Measurements from ENCODE around the gene MORN1.

The MORN1 gene

GRCh38 chr1:2419416-2419815 is 28.1 kb upstream of the MORN1 start:
- DNase-seq (ENCODE audit: low spot score): no peak

DNA sequence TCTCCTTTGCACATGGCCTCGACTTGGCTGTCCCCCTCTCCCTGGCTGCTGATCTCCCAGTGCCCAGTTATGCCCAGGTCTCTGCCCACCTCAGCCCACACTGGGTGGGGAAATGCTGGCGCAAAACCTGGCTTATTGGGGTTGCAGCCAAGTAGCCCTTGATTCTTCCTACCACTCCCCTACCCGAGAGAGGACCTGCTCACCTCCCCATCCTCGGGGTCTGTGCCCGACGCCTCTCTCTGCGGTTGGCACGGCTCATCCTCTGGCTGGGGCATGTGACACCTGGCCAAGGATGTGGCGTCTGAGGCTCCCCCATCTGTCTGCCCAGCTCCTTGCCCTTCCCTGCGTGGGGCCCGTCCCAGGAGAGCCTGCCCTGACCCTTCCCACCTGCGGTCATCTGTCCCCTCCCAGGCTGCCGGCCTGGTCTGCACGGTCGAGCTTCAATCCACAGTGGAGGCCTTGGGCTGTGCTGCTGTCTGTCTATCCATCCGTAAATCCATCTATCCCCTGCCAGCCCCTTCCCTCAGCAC is 27.5 kb upstream of the MORN1 start:
- DNase-seq (ENCODE audit: low spot score): no peak

- DNase-seq (ENCODE audit: low spot score): no peak
These were observed 26.5 kb upstream of the MORN1 start for GRCh38 chr1:2417833-2418225.

GRCh38 chr1:2417083-2417832 is 25.9 kb upstream of the MORN1 start:
- DNase-seq (ENCODE audit: low spot score): no peak

DNA sequence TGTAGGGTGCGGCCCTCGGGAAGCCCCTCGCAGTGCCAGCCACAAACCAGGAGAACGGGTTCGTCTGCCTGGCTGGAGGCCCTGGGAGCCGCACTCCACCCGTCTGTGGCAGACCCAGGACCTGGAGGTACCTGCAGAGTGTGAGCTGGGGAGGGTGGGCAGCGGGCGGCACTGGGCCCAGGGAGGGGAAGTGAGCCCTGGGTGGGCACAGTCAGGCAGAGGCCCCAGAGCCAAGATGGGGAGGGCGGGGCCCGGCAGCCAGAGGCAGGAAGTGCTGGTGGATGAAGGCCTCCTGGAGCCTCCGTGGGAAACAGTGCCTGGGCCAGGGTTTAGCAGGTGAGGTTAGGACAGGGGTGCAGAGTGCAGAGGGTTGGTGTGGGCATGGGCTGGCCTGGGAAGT is 25.0 kb upstream of the MORN1 start:
- DNase-seq (ENCODE audit: low spot score): peak; percentile 16

DNA sequence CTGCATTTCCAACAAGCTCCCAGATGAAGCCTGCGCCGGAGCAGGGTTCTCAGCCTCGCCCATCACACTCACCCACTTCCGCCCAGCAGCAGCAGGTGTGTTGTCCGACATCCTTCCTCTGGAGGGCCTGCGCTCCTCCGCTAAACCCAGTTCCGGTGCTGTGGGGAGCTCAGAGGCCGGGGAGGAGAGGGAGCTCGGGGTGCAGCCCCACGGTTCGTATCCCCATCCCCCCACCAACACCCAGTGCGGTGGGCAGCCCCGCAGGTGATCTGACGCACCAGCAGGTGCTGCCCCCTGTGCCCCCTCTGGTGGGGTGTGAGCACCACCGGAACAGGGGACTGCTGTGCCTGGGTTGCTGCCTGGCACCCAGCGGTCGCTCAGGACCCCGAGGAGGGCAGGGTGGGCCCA is 24.5 kb upstream of the MORN1 start:
- DNase-seq (ENCODE audit: low spot score): peak; percentile 48

DNA sequence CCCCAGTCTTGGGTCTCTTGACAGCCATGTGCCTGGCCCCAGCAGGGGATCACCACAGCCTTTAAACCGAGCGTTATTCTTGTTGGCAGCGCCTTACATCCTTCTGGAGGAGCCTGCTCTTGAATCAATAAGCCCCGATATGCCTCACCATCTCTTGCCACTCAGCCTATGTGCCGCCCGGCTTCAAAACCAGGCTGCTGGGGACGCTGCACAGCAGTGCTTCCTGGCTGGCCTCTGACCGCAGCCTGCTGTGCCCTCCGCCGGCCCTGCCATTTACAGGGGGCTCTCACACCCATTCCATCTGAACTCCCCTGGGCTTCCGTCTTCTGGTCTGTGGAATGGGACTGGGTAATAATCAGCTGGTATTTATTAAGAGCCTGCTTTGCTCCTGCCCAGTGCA is 24.0 kb upstream of the MORN1 start:
- no peak for DNase-seq (ENCODE audit: low spot score)

DNA sequence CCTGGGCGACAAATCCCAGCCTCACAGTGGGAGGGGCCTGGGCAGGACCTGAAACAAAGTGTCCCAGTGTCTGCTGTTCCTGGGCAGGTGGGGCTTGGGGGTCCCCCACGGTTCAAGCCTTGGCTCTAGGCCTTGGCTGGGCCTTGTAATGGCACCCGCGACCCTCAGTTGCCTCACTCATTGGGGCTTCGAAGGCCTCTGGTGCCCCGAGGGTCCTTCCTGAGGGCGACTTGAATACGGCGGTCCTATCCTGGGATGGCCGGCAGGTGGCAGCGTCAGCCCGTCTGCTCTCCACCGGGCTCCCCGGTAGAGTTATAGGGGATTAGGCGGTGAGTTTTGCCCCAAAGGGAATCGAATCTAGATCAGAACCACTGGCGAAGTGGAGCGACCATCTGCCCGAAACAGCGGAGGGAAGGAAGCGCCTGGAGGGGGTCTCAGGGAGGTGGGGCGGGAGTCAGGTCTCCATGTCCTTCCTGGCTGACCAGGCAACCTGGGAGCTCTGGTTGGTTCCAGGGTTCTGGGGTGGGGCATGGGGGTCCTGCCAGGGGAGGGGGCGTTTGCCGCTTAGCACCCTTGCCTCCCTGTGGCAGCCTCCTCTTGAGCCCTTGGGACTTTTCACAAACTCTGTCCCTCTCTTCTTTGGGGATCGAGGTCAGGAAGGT is 23.1 kb upstream of the MORN1 start:
- DNase-seq (ENCODE audit: low spot score): peak; percentile 84

DNA sequence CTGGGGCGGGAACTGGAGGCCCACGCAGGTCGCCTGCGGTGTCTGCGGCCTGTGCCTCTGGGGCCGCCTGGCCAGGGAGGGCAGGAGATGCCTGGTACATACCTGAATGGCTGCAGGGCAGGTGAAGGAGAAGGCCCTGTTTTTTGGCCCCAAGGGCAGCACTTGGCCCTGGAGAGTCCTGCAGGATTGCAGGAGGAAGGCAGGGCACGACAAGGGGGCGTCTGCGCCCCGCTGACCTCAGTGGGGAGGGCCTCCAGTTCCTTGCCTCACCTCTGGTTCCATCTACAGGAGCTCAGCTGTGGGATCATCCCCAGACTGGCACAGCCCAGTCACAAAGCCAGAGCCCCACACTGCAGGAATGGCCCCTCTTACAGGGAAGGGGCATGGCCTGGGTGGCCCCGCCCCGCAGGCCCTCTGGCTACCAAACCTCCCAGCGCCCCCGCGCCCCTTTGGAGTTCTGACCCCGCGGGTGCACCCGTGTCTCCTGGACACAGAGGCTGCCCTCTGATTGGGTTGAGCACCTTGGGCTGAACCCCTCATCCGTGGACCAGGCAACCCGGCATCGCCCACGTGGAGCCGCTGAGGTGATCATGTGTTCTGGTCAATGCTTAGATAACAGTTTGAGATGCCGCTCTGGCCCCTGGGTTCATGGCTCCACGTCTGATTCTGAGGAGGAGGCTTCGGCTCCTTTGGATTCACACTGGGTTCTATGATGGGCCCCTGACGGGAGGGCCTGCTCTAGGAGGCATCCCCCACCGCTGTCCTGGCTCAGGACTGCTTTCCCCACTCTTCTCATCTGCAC is 22.3 kb upstream of the MORN1 start:
- no peak for DNase-seq (ENCODE audit: low spot score)

DNA sequence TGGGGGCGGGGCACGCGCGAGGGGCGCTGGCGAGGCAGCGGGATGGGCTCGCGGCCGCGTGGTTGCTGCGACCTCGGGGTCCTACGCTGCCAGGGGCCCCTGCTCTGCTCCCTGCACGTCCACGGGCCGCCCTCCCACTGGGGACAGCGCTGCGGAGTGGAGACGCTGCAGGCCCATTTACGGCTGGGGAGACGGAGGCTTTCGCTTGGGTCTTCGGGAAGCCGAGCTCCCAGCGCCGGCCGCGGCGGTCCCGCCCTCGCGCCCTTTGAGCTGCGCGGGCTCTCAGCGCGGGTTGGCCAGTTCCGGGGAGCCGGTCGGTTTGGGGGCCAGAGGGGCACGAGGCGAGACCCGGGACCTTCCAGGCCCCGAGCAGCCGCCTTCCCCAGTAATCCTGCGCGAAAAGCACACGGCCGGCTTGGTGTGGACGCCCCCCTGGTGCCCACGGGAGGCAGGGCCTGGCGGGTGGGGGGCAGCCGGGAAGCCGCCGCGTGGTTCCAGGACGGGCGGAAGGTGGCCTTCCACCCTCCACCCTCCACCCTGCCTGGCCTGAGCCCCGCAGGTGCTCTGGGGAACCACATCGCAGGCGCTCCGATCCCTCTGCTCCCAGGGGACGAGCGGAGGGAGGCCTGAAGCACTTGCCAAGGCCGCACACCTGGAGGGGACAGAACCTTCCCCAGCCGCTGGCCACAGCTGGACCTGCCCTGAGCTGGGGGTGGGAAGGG is 21.6 kb upstream of the MORN1 start:
- no peak for DNase-seq (ENCODE audit: low spot score)

DNA sequence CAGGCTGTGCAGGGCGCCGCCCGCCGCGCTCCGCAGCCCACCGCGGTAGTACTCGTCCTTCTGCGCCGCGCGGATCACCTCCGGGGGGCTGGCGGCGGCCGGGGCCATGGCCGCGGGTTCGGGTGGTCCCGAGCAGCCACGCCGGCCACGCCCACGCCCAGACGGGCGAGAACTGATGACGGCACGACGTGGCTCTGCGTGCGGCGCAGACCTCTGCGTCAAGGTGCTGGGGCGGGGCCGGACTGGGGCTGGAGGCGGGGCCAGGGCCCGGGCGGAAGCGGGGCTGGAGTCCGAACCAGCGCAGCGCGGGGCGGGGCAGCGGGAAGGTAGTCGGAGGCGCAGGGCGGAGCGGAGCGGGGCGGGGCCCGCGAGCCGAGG is 21.0 kb upstream of the MORN1 start, which contains the start of gene PEX10:
Gene PEX10 (minus strand): TSS at position 170 of the 378 bp plus-strand sequence. CDS start 62 bp downstream, at position 108.
- DNase-seq (ENCODE audit: low spot score): peak; percentile 98

GRCh38 chr1:2411801-2412394 is 20.5 kb upstream of the MORN1 start:
- no peak for DNase-seq (ENCODE audit: low spot score)

DNA sequence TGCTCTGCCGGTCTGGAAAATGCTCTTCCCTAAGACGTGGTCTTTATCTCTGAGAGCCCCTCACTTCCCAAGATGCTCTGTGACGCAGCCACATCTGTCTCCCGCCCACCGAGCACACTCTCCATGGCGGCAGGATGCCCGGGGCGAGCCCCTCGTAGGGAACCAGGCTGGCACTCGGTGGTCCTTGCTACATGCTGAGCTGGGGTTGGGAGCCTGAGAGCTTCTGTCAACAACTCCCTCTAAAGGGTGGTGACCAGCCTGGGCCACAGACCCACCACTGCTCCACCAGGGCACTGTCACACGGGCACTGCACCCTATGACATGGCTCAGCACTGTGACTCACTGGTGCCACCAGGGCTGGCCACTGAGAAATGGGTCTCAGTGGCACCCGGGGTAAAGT is 18.4 kb upstream of the MORN1 start:
- DNase-seq (ENCODE audit: low spot score): no peak

DNA sequence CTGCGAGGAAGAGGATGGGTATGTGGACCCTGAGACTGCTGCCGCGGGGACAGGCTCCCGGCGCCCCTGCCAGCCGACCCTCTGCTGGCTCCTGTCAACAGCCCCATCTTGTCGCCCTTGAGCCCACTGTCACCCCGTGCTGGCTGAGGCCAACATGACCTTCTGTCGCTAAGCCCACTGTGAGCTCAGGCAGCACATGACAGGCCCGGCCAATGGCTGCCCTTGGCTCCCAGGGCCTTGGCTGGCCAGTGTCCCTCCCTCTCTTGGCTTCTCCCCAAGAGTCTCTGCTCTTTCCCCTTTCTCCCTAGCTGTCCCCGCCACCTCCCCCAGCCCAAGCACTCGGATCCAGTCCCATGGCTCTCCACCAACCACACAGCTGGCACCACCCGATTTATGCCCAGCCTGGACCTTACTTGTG is 17.5 kb upstream of the MORN1 start:
- no peak for DNase-seq (ENCODE audit: low spot score)

GRCh38 chr1:2408456-2408855 is 17.1 kb upstream of the MORN1 start:
- DNase-seq (ENCODE audit: low spot score): no peak

DNA sequence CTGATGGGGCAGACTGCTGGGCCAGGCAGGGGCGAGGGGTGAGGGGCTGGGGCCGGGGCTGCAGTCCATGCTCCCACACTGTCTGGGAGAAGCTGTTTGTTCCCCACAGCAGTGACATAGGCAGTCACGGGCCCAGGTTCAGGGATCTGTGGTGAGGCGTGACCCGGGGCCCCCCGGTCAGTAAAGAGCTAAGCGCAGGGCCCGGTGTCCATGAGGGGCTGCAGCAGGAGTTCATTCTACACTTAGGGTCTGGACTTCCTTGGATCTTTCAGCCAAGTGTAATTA is 16.6 kb upstream of the MORN1 start:
- no peak for DNase-seq (ENCODE audit: low spot score)

DNA sequence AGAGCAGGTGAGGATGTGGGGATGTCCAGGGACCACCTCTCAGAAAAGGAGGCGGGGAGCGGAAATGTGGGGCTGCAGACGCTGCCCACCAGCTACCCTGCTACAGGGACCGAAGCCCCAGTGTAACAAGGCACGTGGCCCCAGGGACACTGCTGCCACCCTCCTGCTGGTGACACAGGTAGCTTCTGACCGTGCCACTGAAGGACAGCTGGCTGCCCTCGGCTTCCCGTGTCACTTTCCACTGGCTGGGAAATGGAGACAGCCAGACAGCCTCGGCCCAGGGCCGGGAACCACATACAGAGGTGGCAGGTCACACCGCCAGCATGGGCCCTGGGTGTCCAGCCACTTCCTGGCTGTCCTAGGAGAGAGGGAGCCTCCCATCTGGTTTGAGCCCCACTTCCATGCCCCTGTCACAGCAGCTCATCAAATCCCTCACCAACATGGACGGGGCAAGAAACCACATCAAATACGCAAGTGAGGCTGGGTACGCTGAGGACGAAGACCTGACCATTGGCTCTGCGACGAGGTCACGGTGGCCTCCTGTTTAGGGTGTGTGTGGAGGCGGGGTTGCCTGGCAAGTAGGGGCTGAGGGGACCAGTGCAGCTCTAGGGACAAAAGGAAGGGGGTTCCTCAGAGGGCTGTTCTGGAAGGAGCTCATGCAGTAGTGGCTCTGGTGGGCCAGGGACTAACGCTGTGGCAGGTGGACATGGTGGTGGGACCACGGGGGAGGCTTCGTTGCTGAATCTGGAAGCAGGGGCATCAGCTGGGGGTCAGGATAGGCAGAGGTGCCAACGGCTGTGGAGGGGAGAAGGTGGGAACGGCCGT is 16.0 kb upstream of the MORN1 start:
- no peak for DNase-seq (ENCODE audit: low spot score)

- DNase-seq (ENCODE audit: low spot score): no peak
These were observed 15.2 kb upstream of the MORN1 start for GRCh38 chr1:2406451-2407041.

DNA sequence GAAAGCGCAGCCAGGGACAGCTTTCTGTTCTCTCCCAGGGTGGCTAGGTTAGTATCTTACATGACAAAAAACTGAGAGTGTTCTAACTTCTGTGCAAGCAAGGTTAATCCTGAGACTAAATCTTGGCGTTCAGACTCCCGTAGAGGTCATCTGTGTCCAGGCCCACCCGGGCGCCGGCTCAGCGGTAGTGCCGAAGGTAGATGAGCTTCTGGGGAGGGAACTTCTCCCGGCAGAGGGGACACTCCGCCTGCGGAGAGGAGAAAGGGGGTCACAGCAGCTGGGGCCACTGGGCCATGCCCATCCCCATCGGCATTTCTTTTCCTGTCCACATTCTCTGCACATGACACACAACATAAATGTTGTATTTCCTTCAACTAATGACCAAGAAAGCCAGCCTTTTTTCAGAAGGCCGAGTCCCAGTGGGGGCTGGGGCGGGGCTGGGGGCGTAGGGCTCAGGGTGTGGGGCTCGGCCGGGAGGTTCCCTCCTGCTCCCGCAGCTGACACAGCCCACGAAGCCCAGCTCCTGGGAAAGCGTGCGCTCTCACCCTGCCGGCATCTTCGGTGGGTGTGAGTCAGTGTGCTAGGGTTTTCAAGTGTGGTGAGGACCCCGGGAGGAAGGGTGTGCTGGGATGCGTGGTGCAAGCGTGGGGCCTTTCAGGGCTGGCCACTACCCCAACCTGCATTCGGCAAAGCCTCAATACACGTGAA is 14.4 kb upstream of the MORN1 start:
- no peak for DNase-seq (ENCODE audit: low spot score)
